ENCODE measurements around the gene SUN3. TPM values are rescaled to one million over a fixed set of nuclear protein-coding genes. Genes with fewer than 3 reads are reported as not detected.

Gene SUN3
- total RNA-seq, 1 experiment from 2014 or later = not detected

DNA sequence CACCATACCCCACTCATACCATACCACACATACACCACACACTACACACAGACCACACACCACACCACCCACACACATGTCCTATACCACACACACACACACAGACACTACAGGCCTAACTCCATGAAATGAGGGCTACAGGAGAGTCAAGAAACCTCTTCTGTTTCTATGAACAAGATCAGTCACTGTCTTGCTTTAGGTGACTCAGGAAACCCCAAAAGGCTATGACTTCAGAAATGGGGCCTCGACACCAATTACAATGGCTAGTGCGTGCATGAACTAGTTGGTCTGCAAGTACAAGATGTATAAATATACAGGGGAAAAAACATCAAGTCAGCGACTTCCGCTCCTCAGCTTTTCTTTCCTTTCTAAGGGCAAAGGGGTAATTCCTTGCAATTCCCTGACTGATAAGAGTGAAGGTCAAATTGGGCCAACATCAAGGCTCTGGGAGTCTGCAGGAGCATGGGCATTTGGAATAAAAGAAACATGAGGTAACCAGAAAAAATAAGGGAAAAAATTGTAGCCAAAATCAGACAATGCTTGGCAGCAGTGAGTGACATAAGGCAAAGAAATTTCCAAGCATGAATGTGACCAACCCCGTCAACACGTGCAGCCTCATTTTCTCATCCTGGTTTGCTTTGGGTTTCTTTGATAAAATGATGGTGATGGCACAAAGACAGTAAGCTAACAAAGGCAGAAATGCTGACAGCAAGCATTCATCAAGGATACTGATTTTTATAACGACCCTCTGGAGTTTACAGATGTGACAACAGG is 82.1 kb downstream of the SUN3 start:
- H3K9me3 ChIP-seq (ENCODE audit: control insufficient read depth, low read depth, low read length) = no peaks in the 10 kb centered on the region
- DNase-seq = no peak
- H3K27me3 Mint-ChIP-seq (ENCODE audit: low read depth) = no peaks in the 10 kb centered on the region; the same call in 1 of the 2 replicates
- no peak overlapping the region for H2AFZ ChIP-seq (ENCODE audit: low read length)
- no peak overlapping the region for H2BK5ac ChIP-seq (ENCODE audit: insufficient read length, low read length)
- H2BK12ac ChIP-seq (ENCODE audit: insufficient read length, low read depth, low read length) = no peak overlapping the region
- peak overlapping the region in 1 of 3 experiments; percentile 16; a peak in 2 of 7 replicates for H3K27ac Mint-ChIP-seq
- no peak overlapping the region for H4K91ac ChIP-seq (ENCODE audit: insufficient read length, low read depth, low read length)
- H4K5ac ChIP-seq (ENCODE audit: insufficient read length, low read depth, low read length) = no peak overlapping the region
- no peak overlapping the region for H3K18ac ChIP-seq (ENCODE audit: insufficient read length, low read depth, low read length)
- TF ChIP-seq, protein P1, sequence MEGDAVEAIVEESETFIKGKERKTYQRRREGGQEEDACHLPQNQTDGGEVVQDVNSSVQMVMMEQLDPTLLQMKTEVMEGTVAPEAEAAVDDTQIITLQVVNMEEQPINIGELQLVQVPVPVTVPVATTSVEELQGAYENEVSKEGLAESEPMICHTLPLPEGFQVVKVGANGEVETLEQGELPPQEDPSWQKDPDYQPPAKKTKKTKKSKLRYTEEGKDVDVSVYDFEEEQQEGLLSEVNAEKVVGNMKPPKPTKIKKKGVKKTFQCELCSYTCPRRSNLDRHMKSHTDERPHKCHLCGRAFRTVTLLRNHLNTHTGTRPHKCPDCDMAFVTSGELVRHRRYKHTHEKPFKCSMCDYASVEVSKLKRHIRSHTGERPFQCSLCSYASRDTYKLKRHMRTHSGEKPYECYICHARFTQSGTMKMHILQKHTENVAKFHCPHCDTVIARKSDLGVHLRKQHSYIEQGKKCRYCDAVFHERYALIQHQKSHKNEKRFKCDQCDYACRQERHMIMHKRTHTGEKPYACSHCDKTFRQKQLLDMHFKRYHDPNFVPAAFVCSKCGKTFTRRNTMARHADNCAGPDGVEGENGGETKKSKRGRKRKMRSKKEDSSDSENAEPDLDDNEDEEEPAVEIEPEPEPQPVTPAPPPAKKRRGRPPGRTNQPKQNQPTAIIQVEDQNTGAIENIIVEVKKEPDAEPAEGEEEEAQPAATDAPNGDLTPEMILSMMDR (conservative IDR thresholded peaks at IDR 0.05) = no peak
- no peak overlapping the region for H2BK15ac ChIP-seq (ENCODE audit: low read depth, low read length)
- H2BK20ac ChIP-seq (ENCODE audit: low read depth, low read length, poor library complexity, severe bottlenecking) = no peak overlapping the region
- no peaks in the 10 kb centered on the region for H3K36me3 Mint-ChIP-seq (ENCODE audit: insufficient read depth in 1 of 3, low read depth in 3 of 3)
- no peak overlapping the region for H2AK5ac ChIP-seq (ENCODE audit: insufficient read length, low read length)
- H3K4me3 Mint-ChIP-seq = no peak overlapping the region
- no peaks in the 10 kb centered on the region for H3K27me3 ChIP-seq (ENCODE audit: insufficient read depth, low read length)
- H3K56ac ChIP-seq (ENCODE audit: insufficient read length, low read depth, low read length) = no peak overlapping the region
- no peak overlapping the region for H2BK120ac ChIP-seq (ENCODE audit: low read depth, low read length, poor library complexity, severe bottlenecking)
- no peak overlapping the region for H3K14ac ChIP-seq (ENCODE audit: insufficient read depth, low read length)
- H3T11ph ChIP-seq (ENCODE audit: low read length) = no peak overlapping the region
- no peak overlapping the region for H3K4ac ChIP-seq (ENCODE audit: low read depth, low read length)
- no peak overlapping the region for H3K27ac ChIP-seq (ENCODE audit: insufficient read length, low read depth, low read length)
- H4K20me1 ChIP-seq (ENCODE audit: control insufficient read depth, insufficient read depth, insufficient read length) = no peaks in the 10 kb centered on the region
- peaks cover 6% of the 10 kb centered on the region; the same call in 1 of the 2 replicates for H3K4me1 ChIP-seq (ENCODE audit: insufficient read depth, low read length)
- no peaks in the 10 kb centered on the region for H3K23me2 ChIP-seq (ENCODE audit: insufficient read length, low read depth, low read length, poor library complexity, severe bottlenecking)
- H3K79me1 ChIP-seq (ENCODE audit: insufficient read depth, low read depth, low read length, poor library complexity, severe bottlenecking) = no peaks in the 10 kb centered on the region
- no peak overlapping the region for H4K8ac ChIP-seq (replicated peaks; ENCODE audit: insufficient read length, low read depth, low read length)
- no peak overlapping the region for H3K4me2 ChIP-seq (ENCODE audit: insufficient read depth, insufficient read length, low read length)
- no peaks in the 10 kb centered on the region for H3K9me3 Mint-ChIP-seq
- no CpG with 5 or more reads among the region's 7 CpGs for WGBS (ENCODE audit: extremely low coverage, insufficient read length, low lambda C conversion rate)
- no peak overlapping the region for H3K23ac ChIP-seq (ENCODE audit: insufficient read length, low read depth, low read length)
- peaks cover 24 to 36% of the 10 kb centered on the region in 2 experiments for H3K4me1 Mint-ChIP-seq
- no peak overlapping the region for H3K9ac ChIP-seq (ENCODE audit: extremely low read depth, insufficient read length, low read length)
- H3K79me2 ChIP-seq (ENCODE audit: insufficient read depth, low read length) = no peaks in the 10 kb centered on the region
